AG09309 (cell line): ENCODE results near the gene IRGC.

ENCODE experiments used
- DNase-seq: peaks from one replicate; pipeline ENCODE4 v3.0.0-alpha.2; 2010; ENCODE audit warnings: low read depth
- H3K4me3 ChIP-seq: 2 replicates; pipeline ENCODE4 v1.5.1; 2011; ENCODE audit warnings: mild to moderate bottlenecking, low read depth, low read length, moderate library complexity; ENCODE audit not compliant: control insufficient read depth
- TF ChIP-seq, protein P1 (sequence below): IDR thresholded peaks from 2 replicates; pipeline ENCODE4 v1.5.1; 2011; ENCODE audit warnings: mild to moderate bottlenecking, low read depth, low read length, inconsistent platforms; ENCODE audit not compliant: insufficient read depth, control insufficient read depth; ENCODE audit errors: missing control alignments

Gene IRGC

DNA sequence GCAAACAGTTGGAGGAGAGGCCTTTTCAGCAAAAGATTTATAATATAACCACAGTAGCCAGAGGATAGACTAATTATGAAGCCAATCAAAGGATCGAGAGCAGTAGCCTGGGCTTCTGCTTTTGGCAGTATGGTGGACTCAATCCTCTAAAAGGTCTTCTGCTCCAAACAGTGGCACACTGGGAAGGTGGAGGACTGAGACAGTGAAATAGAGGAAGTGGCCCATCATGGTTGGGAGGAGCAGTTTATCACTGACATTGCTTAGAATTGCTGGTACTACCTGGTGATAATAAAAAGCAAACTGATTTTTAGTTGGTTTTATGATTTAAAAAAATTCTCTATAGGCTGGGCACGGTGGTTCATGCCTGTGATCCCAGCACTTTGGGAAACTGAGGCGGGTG lies 25.0 kb upstream of the IRGC start:
- H3K4me3 ChIP-seq = no peak overlapping the region
- DNase-seq = no peak
- TF ChIP-seq, protein P1, sequence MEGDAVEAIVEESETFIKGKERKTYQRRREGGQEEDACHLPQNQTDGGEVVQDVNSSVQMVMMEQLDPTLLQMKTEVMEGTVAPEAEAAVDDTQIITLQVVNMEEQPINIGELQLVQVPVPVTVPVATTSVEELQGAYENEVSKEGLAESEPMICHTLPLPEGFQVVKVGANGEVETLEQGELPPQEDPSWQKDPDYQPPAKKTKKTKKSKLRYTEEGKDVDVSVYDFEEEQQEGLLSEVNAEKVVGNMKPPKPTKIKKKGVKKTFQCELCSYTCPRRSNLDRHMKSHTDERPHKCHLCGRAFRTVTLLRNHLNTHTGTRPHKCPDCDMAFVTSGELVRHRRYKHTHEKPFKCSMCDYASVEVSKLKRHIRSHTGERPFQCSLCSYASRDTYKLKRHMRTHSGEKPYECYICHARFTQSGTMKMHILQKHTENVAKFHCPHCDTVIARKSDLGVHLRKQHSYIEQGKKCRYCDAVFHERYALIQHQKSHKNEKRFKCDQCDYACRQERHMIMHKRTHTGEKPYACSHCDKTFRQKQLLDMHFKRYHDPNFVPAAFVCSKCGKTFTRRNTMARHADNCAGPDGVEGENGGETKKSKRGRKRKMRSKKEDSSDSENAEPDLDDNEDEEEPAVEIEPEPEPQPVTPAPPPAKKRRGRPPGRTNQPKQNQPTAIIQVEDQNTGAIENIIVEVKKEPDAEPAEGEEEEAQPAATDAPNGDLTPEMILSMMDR = no peak

DNA sequence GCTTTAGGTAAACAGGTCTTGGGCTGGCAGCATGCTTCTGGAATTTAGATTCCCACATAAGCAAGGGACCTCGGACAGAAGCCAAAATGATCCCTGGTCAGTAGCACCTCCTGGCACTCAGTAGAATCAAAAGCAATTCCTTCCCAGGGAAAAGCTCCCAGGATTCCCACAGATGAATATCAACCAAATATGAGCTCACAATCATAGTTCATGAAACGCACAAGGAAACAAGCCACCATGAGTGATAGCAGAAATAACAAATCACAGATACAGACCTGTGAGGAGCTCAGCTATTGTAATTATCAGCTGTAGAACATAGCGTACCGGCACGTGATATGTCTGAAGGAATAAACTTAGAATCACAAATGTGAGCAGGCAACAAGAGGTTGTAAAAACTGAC lies 24.1 kb upstream of the IRGC start:
- TF ChIP-seq, protein P1 = no peak
- H3K4me3 ChIP-seq = no peak overlapping the region
- DNase-seq = no peak

DNA sequence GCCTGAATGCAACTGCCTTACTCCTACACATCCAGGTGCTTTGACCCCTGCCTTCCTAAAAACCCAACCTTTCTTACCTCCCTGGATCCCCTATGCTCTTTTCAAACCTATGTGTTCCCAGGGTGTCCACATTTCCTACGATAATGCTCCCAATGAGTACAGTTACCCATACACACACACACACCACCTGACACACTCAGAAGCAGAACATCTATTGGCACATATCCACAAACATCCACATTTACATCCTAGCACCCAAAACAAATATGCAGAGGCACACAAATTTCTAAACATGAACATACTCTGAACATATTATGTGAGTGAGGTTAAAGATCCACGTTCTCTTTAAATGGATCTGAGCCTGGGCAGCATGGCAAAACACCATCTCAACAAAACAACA lies 23.5 kb upstream of the IRGC start:
- TF ChIP-seq, protein P1 = no peak
- no peak overlapping the region for H3K4me3 ChIP-seq
- no peak for DNase-seq

DNA sequence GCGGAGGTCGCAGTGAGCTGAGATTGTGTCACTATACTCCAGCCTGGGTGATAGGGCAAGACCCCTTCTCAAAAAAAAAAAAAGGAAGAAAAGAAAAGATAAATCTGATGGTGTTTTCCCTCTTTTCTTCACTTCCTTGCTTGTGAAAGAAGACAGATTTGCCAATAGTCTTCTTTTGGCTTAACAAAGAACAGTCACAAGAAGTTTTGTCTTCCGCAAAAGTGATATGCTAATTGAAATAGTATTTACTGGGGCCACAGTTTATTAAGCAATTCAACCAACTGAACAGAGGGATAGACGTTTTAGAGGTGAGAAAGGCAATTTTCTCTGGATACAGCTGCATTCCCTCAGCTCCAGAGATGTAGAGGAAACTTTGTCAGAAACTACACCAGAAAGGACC lies 23.0 kb upstream of the IRGC start:
- no peak overlapping the region for H3K4me3 ChIP-seq
- TF ChIP-seq, protein P1 = no peak
- DNase-seq = no peak

DNA sequence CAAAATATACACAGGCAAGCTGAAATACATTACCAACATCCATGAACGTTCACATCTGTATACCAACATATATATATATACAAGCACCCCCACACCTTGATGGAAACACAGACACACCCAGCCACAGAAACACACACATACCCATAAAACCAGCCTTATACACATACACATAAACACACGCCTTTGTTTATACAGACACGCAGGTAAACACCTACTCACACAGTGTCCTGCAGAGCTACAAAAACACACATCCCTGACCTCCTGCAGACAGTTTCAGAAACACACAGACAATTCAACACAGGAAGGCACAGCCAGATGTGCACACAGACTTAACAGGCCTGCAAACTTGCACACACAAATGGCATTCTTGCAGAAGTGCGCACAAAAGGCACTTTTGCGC lies 21.3 kb upstream of the IRGC start:
- TF ChIP-seq, protein P1 = no peak
- no peak for DNase-seq
- H3K4me3 ChIP-seq = no peak overlapping the region

DNA sequence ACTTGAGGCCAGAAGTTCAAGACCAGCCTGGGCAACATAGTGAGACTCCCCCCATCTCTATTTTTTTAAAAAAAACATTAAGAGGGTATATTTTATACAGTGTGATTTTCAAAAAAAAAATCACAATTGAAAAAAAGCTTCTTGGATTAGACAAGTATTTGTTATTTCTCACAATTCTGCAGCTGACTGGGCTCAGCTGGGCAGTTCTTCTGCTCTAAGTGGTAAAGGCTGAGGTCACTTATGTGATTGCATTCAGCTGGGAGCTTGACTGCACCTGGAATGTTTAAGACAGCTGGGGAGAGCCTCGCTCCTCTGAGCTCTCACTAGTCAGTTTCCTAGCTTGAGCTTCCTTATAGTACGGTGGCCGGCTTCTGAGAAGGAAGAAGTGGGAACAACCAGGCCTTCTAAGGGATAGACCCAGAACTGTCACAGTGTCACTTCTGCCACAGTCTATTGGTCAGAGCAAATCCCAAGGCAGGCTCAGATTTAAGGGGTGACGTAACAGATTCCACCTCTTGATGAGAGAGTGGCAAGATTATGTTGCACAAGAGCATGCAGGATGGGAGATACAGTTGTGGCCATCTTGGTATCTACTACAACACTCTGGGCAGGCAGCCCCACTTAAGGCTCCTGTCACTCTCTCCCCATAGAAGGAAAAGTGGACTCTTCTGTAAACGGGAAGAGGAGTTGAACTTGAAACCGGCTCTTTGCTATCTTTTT lies 19.7 kb upstream of the IRGC start:
- no peak overlapping the region for H3K4me3 ChIP-seq
- TF ChIP-seq, protein P1 = no peak
- no peak for DNase-seq
